CD8-positive, alpha-beta memory T cell (primary cell): ENCODE results near the gene COL9A2. TPM values are rescaled to one million over a fixed set of nuclear protein-coding genes. Genes with fewer than 3 reads are reported as not detected.

Experiments used
- CTCF ChIA-PET: fragments of 350-600 bp; sonication (Branson Sonifier 250); formaldehyde crosslinking; loops from one replicate; lab custom pipeline; 2021; ENCODE audit warnings: antibody characterized with exemption; lab: Charles Lee
- POLR2A ChIA-PET: fragments of 350-600 bp; sonication (Branson Sonifier 250); formaldehyde crosslinking; loops from one replicate; lab custom pipeline; 2021; ENCODE audit warnings: antibody characterized with exemption; lab: Charles Lee
- DNase-seq, 5 donors: peaks; one replicate each; pipeline versions ENCODE4 v3.0.0 to v3.0.0-alpha.2; 2020 to 2022; ENCODE audit warnings: mixed read lengths in 1 of 5
- H3K27ac ChIP-seq: one replicate; pipeline ENCODE4 v1.7.0; 2013; ENCODE audit warnings: low read depth, mild to moderate bottlenecking, low read length, moderate library complexity
- H3K27me3 ChIP-seq: 2 replicates; pipeline ENCODE4 v1.7.0; 2013; ENCODE audit warnings: low read length, mild to moderate bottlenecking; ENCODE audit not compliant: insufficient read depth, poor library complexity, severe bottlenecking
- H3K36me3 ChIP-seq: 2 replicates; pipeline ENCODE4 v1.7.0; 2013; ENCODE audit warnings: mild to moderate bottlenecking, low read length, moderate library complexity; ENCODE audit not compliant: insufficient read depth
- H3K4me1 ChIP-seq: 2 replicates; pipeline ENCODE4 v1.7.0; 2013; ENCODE audit warnings: mild to moderate bottlenecking, low read length, moderate library complexity; ENCODE audit not compliant: insufficient read depth
- H3K4me3 ChIP-seq: 2 replicates; pipeline ENCODE4 v1.7.0; 2013; ENCODE audit warnings: mild to moderate bottlenecking, low read length
- H3K9me3 ChIP-seq: 2 replicates; pipeline ENCODE4 v1.7.0; 2013; ENCODE audit warnings: mild to moderate bottlenecking, low read length
- H3K27ac Mint-ChIP-seq, 8 donors: one replicate each; pipeline ENCODE4 v1.8.0; 2020 to 2021; ENCODE audit warnings: mixed read lengths in 8 of 8, mild to moderate bottlenecking in 6 of 8, inconsistent platforms in 3 of 8, moderate library complexity in 3 of 8
- H3K27me3 Mint-ChIP-seq, 2 donors: one replicate each; pipeline ENCODE4 v1.8.0; 2020 to 2021; ENCODE audit warnings: mixed read lengths in 2 of 2, mild to moderate bottlenecking in 1 of 2, moderate library complexity in 1 of 2
- H3K36me3 Mint-ChIP-seq, 3 donors: one replicate each; pipeline ENCODE4 v1.8.0; 2020 to 2021; ENCODE audit warnings: mixed read lengths in 3 of 3, inconsistent platforms in 1 of 3, mild to moderate bottlenecking in 1 of 3
- H3K4me1 Mint-ChIP-seq, 3 donors: one replicate each; pipeline ENCODE4 v1.8.0; 2020 to 2021; ENCODE audit warnings: mixed read lengths in 3 of 3, inconsistent platforms in 1 of 3, mild to moderate bottlenecking in 1 of 3
- H3K4me3 Mint-ChIP-seq, 7 donors: one replicate each; pipeline ENCODE4 v1.8.0; 2020 to 2021; ENCODE audit warnings: mixed read lengths in 7 of 7, mild to moderate bottlenecking in 6 of 7, moderate library complexity in 4 of 7, inconsistent platforms in 2 of 7
- H3K9me3 Mint-ChIP-seq, 5 donors: one replicate each; pipeline ENCODE4 v1.8.0; 2020 to 2022; ENCODE audit warnings: mixed read lengths in 5 of 5, mild to moderate bottlenecking in 3 of 5, moderate library complexity in 2 of 5, inconsistent platforms in 1 of 5
- polyA plus RNA-seq: library from polyadenylated mRNA; unstranded; fragments of 300-500 nt; fragmentation: Illumina TruSeq; gene quantifications from one replicate; pipeline ENCODE4 v1.2.3, GENCODE V29; 2021
- total RNA-seq, 2 experiments: library from RNA; stranded (reverse); gene quantifications; one replicate each; pipeline ENCODE4 v1.2.3, GENCODE V29; 2021

COL9A2 gene
- total and polyA plus RNA-seq, 3 experiments from 2014 or later, result 0.68 to 5.5 (median 4.4) TPM

DNA sequence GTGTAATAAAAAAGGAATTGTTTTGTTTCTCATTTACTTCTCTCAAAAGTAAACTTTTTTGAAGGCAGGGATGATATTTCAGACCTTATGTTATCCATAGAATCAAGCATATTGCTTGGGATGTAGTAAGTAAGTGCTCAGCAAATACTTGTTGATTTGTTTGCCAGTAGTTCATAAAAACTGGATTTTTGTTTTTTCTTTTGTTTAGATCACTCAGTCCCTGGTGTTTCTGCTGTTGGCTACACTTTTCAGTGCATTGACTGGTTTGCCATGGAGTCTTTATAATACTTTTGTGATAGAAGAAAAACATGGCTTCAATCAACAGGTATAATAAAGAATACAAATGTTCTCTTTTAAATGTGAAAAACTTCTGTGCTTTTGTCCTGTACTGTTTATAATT is 48.9 kb downstream of the COL9A2 start:
- Histone ChIP-seq H3K36me3 (peaks cover 44% of the 10 kb centered on the region), H3K4me3 (no peak overlapping the region), H3K4me1 (peaks cover 2% of the 10 kb centered on the region), H3K27ac (no peak overlapping the region), H3K27me3 (no peaks in the 10 kb centered on the region), H3K9me3 (no peaks in the 10 kb centered on the region)
- Mint-ChIP-seq H3K4me1 (peaks cover 7 to 35% (median 22%) of the 10 kb centered on the region in 3 donors), H3K27me3 (no peaks in the 10 kb centered on the region), H3K36me3 (peaks cover 0 to 79% (median 31%) of the 10 kb centered on the region in 3 donors), H3K27ac (peak overlapping the region in 2 of 8 donors; percentile 6 to 41), H3K4me3 (no peak overlapping the region), H3K9me3 (no peaks in the 10 kb centered on the region)
- ChIA-PET CTCF (interaction anchor here (1.5 kb wide), 1 partner anchor 47 kb away, joined by 4 read pairs; no protein-coding TSS in a partner anchor), POLR2A (no interaction called here)
- DNase-seq, result no peak

DNA sequence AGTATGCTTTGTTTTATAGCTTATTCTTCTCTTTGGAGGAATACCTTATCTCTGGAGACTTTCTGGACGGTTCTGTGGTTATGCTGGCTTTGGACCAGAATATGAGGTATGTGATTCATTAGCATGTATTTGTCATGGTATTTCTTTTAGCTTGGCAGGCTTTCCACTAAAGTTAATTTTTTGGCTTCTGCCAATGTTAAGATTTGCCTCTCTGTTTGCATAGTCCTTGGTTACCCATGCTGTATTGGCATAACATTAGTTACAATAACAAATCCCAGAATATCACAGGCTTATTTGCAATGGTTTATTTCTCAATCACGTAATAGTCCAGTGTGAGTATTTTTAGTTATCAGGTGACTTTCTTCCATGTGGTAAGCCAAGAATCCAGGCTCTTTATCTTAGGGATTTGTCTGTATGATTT is 49.3 kb downstream of the COL9A2 start:
- H3K9me3 ChIP-seq, result no peaks in the 10 kb centered on the region
- no peaks in the 10 kb centered on the region for H3K27me3 ChIP-seq
- H3K27ac ChIP-seq, result no peak overlapping the region
- no peak for DNase-seq
- peaks cover 0 to 80% (median 32%) of the 10 kb centered on the region in 3 donors for H3K36me3 Mint-ChIP-seq
- no peak overlapping the region for H3K27ac Mint-ChIP-seq
- no peaks in the 10 kb centered on the region for H3K9me3 Mint-ChIP-seq
- peaks cover 5% of the 10 kb centered on the region for H3K4me1 ChIP-seq
- POLR2A ChIA-PET, result no interaction called here
- H3K4me3 Mint-ChIP-seq, result no peak overlapping the region
- no peak overlapping the region for H3K4me3 ChIP-seq
- CTCF ChIA-PET, result interaction anchor here (1.5 kb wide), 1 partner anchor 47 kb away, joined by 4 read pairs; no protein-coding TSS in a partner anchor
- peaks cover 9 to 39% (median 26%) of the 10 kb centered on the region in 3 donors for H3K4me1 Mint-ChIP-seq
- peaks cover 46% of the 10 kb centered on the region for H3K36me3 ChIP-seq
- no peaks in the 10 kb centered on the region for H3K27me3 Mint-ChIP-seq

DNA sequence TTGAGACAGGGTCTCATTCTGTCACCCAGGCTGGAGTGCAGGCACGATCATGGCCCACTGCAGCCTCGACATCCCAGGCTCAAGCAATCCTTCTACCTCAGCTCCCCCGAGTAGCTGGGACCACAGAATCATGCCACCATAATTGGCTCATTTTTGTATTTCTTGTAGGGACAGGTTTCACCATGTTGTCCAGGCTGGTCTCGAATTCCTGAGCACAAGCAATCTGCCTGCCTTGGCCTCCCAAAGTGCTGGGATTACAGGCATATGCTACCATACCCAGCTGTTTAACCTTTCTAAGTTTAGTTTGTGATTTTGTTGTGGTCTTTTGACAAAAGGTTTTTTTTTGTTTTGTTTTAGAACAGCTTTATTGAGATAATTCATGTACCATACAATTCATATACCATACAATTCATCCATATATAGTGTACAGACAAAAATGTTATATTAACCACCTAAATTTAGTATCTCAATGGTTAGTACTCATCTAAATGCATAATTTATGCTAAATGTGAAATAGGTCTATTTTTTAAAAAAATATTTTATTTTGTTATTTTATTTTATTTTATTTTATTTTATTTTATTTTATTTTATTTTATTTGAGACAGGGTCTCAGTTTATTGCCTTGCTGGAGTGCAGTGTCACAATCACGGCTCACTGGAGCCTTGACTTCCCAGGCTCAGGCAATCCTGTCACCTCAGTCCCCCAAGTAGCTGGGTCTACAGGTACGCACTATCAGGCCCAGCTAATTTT is 50.1 kb downstream of the COL9A2 start:
- H3K27me3 ChIP-seq, result no peaks in the 10 kb centered on the region
- H3K4me1 ChIP-seq, result peaks cover 5% of the 10 kb centered on the region
- no peak overlapping the region for H3K27ac ChIP-seq
- Mint-ChIP-seq H3K27me3 (no peaks in the 10 kb centered on the region), H3K4me1 (peaks cover 12 to 44% (median 34%) of the 10 kb centered on the region in 3 donors), H3K36me3 (peaks cover 0 to 79% (median 34%) of the 10 kb centered on the region in 3 donors), H3K9me3 (no peaks in the 10 kb centered on the region), H3K4me3 (no peak overlapping the region), H3K27ac (peak overlapping the region in 2 of 8 donors; percentile 10 to 29)
- ChIA-PET CTCF (interaction anchor here (1.5 kb wide), 1 partner anchor 48 kb away, joined by 4 read pairs; no protein-coding TSS in a partner anchor), POLR2A (interaction anchor here (0.7 kb wide), 1 partner anchor 71 kb away, joined by 5 read pairs; no protein-coding TSS in a partner anchor)
- no peaks in the 10 kb centered on the region for H3K9me3 ChIP-seq
- no peak overlapping the region for H3K4me3 ChIP-seq
- no peak for DNase-seq
- peaks cover 45% of the 10 kb centered on the region for H3K36me3 ChIP-seq

DNA sequence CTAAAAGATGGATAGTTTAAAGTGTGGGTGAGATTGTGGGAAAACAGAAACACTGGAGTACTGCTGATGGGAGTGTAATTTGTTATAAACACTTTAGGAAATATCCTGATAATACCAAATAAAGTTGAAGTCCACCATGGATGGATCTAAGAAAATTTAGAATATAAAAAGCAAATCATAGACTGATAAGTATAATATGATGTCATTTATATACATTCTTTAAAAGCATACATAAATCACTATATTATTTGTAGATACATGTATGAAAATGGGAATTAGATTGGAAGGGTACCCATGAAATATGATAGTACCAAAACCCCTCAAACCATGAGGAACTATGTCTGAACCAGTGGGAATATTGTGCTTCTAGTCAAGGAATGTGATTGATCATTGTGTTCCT is 51.2 kb downstream of the COL9A2 start:
- Mint-ChIP-seq H3K27ac (peak overlapping the region in 1 of 8 donors; percentile 63), H3K4me1 (peaks cover 13 to 47% (median 42%) of the 10 kb centered on the region in 3 donors), H3K9me3 (no peaks in the 10 kb centered on the region), H3K4me3 (no peak overlapping the region), H3K36me3 (peaks cover 0 to 79% (median 34%) of the 10 kb centered on the region in 3 donors), H3K27me3 (no peaks in the 10 kb centered on the region)
- Histone ChIP-seq H3K27me3 (no peaks in the 10 kb centered on the region), H3K9me3 (no peaks in the 10 kb centered on the region), H3K36me3 (peaks cover 49% of the 10 kb centered on the region), H3K4me1 (peaks cover 5% of the 10 kb centered on the region), H3K4me3 (no peak overlapping the region), H3K27ac (no peak overlapping the region)
- no peak for DNase-seq
- ChIA-PET CTCF (no interaction called here), POLR2A (no interaction called here)

DNA sequence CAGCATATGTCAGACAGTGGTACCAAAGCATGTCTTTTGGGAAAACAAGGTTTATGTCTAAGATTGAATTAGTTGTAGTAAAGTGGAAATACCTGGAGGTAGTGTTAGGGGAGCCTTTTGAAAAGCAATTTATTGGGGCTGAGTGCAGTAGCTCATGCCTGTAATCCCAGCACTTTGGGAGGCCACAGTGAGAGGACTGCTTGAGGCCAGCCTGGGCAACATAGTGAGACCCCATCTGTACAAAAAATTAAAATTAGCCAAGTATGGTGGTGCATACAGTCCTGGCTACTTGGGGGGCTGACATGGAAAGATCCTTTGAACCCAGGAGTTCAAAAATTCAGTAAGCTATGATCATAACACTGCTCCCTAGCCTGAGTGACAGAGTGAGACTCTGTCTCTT is 51.8 kb downstream of the COL9A2 start:
- ChIA-PET CTCF (interaction anchor here (1.2 kb wide), 1 partner anchor 113 kb away, joined by 3 read pairs; no protein-coding TSS in a partner anchor), POLR2A (no interaction called here)
- DNase-seq, result no peak
- peaks cover 19 to 53% (median 48%) of the 10 kb centered on the region in 3 donors for H3K4me1 Mint-ChIP-seq
- Histone ChIP-seq H3K4me3 (no peak overlapping the region), H3K4me1 (peaks cover 7% of the 10 kb centered on the region), H3K9me3 (no peaks in the 10 kb centered on the region), H3K36me3 (peaks cover 49% of the 10 kb centered on the region), H3K27me3 (no peaks in the 10 kb centered on the region), H3K27ac (no peak overlapping the region)
- no peaks in the 10 kb centered on the region for H3K9me3 Mint-ChIP-seq
- H3K4me3 Mint-ChIP-seq, result no peak overlapping the region
- H3K27ac Mint-ChIP-seq, result no peak overlapping the region
- H3K27me3 Mint-ChIP-seq, result no peaks in the 10 kb centered on the region
- peaks cover 0 to 79% (median 32%) of the 10 kb centered on the region in 3 donors for H3K36me3 Mint-ChIP-seq

DNA sequence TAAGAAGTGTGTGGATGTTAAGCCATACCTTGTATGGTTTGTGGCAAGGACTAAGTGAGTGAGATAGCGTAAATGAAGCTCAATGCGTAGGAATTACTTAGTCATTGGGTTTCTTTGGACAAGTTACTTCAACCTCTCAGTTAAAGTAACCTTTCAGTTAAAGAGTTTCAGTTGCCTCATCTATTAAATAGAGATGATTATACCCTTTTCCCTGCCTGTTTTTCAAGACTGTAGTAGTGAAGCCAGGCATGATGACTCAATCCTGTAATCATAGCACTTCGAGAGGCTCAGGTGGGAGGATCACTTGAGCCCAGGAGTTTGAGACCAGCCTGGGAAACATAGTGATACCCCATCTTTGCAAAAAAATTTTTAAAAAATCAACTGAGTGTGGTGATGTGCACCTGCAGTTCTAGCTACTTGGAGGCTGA is 52.7 kb downstream of the COL9A2 start:
- peaks cover 44% of the 10 kb centered on the region for H3K36me3 ChIP-seq
- no peaks in the 10 kb centered on the region for H3K27me3 Mint-ChIP-seq
- ChIA-PET POLR2A (no interaction called here), CTCF (interaction anchor here (0.8 to 1.2 kb wide), 2 partner anchors 112 to 126 kb away, joined by 3 read pairs; no protein-coding TSS in a partner anchor)
- DNase-seq, result no peak
- peaks cover 0 to 79% (median 29%) of the 10 kb centered on the region in 3 donors for H3K36me3 Mint-ChIP-seq
- no peak overlapping the region for H3K4me3 Mint-ChIP-seq
- peaks cover 27 to 61% (median 56%) of the 10 kb centered on the region in 3 donors for H3K4me1 Mint-ChIP-seq
- H3K27me3 ChIP-seq, result no peaks in the 10 kb centered on the region
- H3K27ac Mint-ChIP-seq, result peak overlapping the region in 1 of 8 donors; percentile 29
- peaks cover 11% of the 10 kb centered on the region for H3K4me1 ChIP-seq
- no peaks in the 10 kb centered on the region for H3K9me3 Mint-ChIP-seq
- H3K27ac ChIP-seq, result no peak overlapping the region
- H3K9me3 ChIP-seq, result no peaks in the 10 kb centered on the region
- H3K4me3 ChIP-seq, result no peak overlapping the region

DNA sequence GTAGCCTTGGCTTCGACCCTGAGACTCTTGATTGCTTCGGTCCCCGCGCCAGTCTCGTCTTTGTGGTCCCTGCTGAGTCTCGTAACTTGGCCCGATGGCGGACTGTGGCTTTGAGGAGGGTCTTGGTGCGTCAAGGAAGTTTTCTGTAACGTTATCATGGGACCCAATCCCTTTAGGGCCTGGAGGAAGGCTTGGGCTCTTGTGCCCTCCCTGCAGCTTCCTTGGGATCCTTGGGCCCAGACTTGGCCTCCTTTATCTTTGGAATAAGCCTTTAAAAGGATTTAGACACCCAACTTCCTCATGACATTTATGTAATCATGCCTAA is 58.7 kb downstream of the COL9A2 start:
- Mint-ChIP-seq H3K36me3 (peaks cover 0 to 47% (median 25%) of the 10 kb centered on the region in 3 donors), H3K4me3 (peak overlapping the region; percentile 96 to 100 (median 98)), H3K9me3 (no peaks in the 10 kb centered on the region), H3K27me3 (peaks cover 0 to 3% of the 10 kb centered on the region in 2 donors), H3K27ac (peak overlapping the region; percentile 99 to 100 (median 100)), H3K4me1 (peaks cover 49 to 72% (median 70%) of the 10 kb centered on the region in 3 donors)
- DNase-seq, result no peak
- H3K9me3 ChIP-seq, result no peaks in the 10 kb centered on the region
- H3K36me3 ChIP-seq, result peaks cover 29% of the 10 kb centered on the region
- H3K4me1 ChIP-seq, result peaks cover 30% of the 10 kb centered on the region
- ChIA-PET POLR2A (interaction anchor here (1.0 to 1.3 kb wide), 2 partner anchors 17 to 218 kb away, joined by 4 to 12 read pairs; partner anchors contain the start of gene CAP1), CTCF (interaction anchor here (0.9 to 3.3 kb wide), 3 partner anchors 17 to 105 kb away, joined by 3 to 11 read pairs (median 8); no protein-coding TSS in a partner anchor)
- no peaks in the 10 kb centered on the region for H3K27me3 ChIP-seq
- peak overlapping the region; percentile 99 for H3K27ac ChIP-seq
- H3K4me3 ChIP-seq, result peak overlapping the region; percentile 100
